AG04449 (cell line): ENCODE data around the gene ATP7B.

Source experiments
- CTCF ChIA-PET: fragments of 350-600 bp; formaldehyde crosslinking; extraction: SDS; loops from one replicate; lab custom pipeline; 2021; ENCODE audit warnings: antibody characterized with exemption; lab: Yijun Ruan, JAX
- POLR2A ChIA-PET: fragments of 400-600, 350-600 bp; formaldehyde crosslinking; extraction: SDS; loops from one replicate; lab custom pipeline; 2020; ENCODE audit warnings: antibody characterized with exemption, inconsistent platforms; lab: Yijun Ruan, JAX
- DNase-seq: peaks from one replicate; pipeline ENCODE4 v3.0.0-alpha.2; 2010; ENCODE audit warnings: low read depth, low spot score
- H3K4me3 ChIP-seq: 2 replicates; pipeline ENCODE4 v1.5.1; 2011; ENCODE audit warnings: low read depth, mild to moderate bottlenecking, control low read depth, low read length
- TF ChIP-seq, protein P1 (sequence below): IDR thresholded peaks from one replicate; pipeline ENCODE4 v1.5.1; 2011; ENCODE audit warnings: mild to moderate bottlenecking, moderate library complexity, low read length, control low read depth, inconsistent platforms; ENCODE audit not compliant: insufficient read depth; ENCODE audit errors: missing control alignments

ATP7B gene

DNA sequence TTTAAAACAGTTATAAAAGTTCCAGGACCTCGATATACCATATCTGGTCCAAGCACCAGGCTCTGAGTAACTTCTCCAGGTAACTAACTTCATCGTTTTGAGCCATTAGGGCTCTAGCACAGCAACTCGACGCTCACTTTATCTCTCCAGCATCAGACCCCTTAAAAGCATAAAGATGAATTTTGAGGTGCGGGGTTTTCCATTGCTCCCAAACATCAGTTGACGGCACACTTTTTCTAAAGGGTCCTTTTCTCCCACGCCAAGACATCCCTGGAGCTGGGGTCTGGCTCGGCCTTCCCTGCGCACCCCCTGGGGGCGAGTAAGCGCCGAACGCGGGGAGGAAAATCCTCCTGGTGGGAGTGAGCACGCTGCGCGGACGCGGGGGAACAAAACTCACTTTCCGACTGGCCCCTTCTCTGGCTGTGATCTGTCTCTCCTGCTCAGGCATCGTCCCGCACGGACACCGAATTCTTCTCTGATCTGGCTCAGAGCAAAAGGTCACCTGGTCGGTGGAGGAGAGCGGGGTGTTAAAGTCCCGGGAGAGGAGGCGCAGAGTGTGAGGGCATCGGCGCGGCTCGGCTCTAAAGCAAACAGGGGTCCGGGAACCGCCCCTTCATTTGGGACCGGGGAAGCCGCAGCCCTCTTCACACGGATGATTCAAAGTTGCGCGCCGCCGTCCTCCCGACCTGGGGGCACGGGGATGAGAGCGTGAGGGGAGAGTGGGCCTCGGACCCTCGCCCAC is at the start of gene ATP7B:
Gene ATP7B (minus strand): TSS at position 561 of the 742 bp plus-strand sequence. CDS start 113 bp downstream, at position 448.
- TF ChIP-seq, protein P1, sequence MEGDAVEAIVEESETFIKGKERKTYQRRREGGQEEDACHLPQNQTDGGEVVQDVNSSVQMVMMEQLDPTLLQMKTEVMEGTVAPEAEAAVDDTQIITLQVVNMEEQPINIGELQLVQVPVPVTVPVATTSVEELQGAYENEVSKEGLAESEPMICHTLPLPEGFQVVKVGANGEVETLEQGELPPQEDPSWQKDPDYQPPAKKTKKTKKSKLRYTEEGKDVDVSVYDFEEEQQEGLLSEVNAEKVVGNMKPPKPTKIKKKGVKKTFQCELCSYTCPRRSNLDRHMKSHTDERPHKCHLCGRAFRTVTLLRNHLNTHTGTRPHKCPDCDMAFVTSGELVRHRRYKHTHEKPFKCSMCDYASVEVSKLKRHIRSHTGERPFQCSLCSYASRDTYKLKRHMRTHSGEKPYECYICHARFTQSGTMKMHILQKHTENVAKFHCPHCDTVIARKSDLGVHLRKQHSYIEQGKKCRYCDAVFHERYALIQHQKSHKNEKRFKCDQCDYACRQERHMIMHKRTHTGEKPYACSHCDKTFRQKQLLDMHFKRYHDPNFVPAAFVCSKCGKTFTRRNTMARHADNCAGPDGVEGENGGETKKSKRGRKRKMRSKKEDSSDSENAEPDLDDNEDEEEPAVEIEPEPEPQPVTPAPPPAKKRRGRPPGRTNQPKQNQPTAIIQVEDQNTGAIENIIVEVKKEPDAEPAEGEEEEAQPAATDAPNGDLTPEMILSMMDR, result peak; percentile 27

DNA sequence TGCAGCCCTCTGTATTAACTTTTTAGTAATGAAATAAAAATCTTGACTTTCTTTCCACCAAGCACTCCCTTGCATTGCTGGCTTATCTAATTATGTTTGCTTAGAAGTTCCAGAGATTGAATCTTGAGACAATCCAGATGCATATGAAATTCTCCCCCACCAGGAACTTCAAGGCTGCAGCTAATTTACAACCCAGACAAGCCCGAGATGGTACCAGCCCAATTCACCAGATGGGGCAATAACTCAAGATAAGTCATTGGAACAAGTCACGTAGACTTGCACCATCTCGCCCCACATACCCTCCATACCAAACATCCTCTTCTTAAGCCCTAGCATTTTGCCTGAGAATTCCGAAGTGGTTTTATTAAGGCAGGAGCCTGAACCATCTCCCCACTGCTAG is 42.2 kb upstream of the ATP7B start:
- ChIA-PET POLR2A (no interaction called here), CTCF (no interaction called here)
- TF ChIP-seq, protein P1, result no peak
- peak; percentile 47 for DNase-seq
- H3K4me3 ChIP-seq, result no peak overlapping the region

More for the DNA sequence above, at the start of gene ATP7B:
- no peak for DNase-seq
- ChIA-PET CTCF (interaction anchor here (1.9 to 4.1 kb wide), 2 partner anchors 10 to 191 kb away, joined by 4 to 30 read pairs; no protein-coding TSS in a partner anchor), POLR2A (no interaction called here)
- H3K4me3 ChIP-seq, result peak within 1 kb of the TSS; percentile 96

DNA sequence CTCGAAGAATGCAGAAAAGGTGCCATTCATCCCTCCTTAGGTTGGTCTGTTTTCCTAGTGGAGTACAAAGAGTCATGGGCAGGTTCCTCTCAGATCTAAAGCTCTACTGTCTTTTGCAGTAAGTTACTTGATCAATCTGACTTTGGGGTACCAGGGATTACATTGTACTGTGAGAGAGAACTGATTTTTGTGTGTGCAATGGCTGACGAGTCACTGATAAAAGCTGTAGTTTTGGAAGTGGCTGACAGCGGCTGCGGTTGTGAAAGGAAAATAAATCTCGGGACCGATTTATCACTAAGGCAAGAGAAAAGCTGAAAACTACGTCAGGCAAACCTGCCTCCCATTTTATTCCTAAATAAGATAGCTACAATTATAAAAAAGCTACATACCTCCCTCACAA is 40.1 kb upstream of the ATP7B start:
- TF ChIP-seq, protein P1, result no peak
- ChIA-PET POLR2A (no interaction called here), CTCF (interaction anchor here (0.8 to 1.3 kb wide), 2 partner anchors 16 to 34 kb away, joined by 3 read pairs; no protein-coding TSS in a partner anchor)
- DNase-seq, result no peak
- H3K4me3 ChIP-seq, result no peak overlapping the region

DNA sequence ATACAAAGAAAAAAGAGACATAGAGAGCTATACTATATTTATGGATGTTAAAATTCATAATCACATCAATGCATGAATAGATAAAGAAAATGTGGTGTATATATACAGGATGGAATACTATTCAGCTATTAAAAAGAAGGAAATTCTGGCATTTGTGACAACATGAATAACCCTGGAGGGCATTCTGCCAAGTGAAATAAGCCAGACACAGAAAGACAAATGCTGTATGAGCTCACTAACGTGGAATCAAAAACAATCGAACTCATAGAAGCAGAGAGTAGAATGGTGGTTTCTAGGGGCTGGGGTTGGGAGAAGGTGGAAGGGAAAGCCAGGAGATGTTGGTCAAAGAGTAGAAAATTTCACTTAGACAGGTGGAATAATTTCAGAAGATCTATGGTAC is 37.3 kb upstream of the ATP7B start:
- ChIA-PET POLR2A (no interaction called here), CTCF (interaction anchor here (1.6 kb wide), 1 partner anchor 23 kb away, joined by 4 read pairs; no protein-coding TSS in a partner anchor)
- DNase-seq, result no peak
- no peak overlapping the region for H3K4me3 ChIP-seq
- TF ChIP-seq, protein P1, result no peak

DNA sequence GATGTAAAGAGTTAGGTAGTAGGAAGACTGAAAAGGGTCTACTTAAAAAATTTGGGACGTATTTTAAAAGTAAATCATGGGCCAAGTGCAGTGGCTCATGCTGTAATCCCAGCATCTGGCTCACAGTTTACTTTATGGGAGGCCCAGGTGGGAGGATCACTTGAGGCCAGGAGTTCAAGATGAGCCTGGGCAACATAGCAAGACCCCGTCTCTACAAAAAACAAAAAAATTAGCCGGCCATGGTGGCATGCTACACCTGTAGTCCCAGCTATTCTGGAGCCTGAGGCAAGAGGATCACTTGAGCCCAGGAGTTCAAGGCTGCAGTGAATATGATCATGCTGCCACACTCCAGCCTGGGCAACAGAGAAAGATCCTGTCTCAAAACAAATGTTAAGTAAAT is 36.2 kb upstream of the ATP7B start:
- ChIA-PET POLR2A (no interaction called here), CTCF (interaction anchor here (1.6 kb wide), 1 partner anchor 24 kb away, joined by 4 read pairs; no protein-coding TSS in a partner anchor)
- TF ChIP-seq, protein P1, result no peak
- DNase-seq, result no peak
- H3K4me3 ChIP-seq, result no peak overlapping the region

DNA sequence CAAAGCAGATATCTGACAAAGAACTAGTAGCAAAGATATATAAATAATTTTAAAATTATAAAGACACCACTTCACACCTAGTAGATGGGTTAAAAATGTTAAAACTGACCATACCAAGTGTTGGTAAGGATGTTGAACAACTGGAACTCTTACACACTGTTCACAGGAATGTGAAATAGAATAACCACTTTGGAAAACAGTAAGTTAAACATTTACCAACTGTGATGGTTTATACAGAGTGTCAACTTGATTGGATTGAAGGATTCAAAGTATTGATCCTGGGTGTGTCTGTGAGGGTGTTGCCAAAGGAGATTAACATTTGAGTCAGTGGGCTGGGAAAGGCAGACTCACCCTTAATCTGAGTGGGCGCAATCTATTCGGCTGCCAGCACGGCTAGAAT is 32.4 kb upstream of the ATP7B start:
- ChIA-PET POLR2A (no interaction called here), CTCF (no interaction called here)
- H3K4me3 ChIP-seq, result no peak overlapping the region
- DNase-seq, result no peak
- TF ChIP-seq, protein P1, result no peak
